ENCODE results near the gene TACO1. TPM values are rescaled to one million over a fixed set of nuclear protein-coding genes. Genes with fewer than 3 reads are reported as not detected.

TACO1 gene
- total and polyA plus RNA-seq, 2 of the 8 experiments (the other 6 are each of a cell fraction or from before 2014, with no cell fraction given): 19.1 to 23.6 TPM

DNA sequence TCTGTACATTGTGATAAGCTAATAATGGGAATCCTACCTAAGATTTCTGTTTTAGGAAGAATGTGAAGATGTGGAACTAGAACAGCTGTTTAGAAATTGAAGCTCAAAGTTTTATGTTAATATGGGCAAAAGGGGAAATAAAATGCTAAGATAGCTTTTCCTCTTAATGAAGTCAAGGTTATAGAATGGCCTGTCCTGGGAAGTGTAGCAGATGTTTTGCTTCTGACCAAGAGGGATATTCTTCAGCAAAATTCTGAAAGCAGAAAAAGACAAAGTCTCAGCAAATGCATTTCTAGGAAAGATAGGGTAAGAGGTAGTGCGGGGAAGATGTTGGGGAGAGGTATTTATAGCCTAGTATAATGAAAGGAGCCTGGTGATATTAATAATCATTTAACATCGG lies 34.6 kb downstream of the TACO1 start (continued):
- TF ChIP-seq PHF8 (conservative IDR thresholded peaks at IDR 0.05; ENCODE audit: low read depth, low read length) (no peak), CBX5 (IDR thresholded peaks at IDR 0.05; ENCODE audit: low read depth, low read length) (no peak), TEAD4 (IDR thresholded peaks at IDR 0.05; ENCODE audit: low read depth, low read length) (no peak), JUND (IDR thresholded peaks at IDR 0.05; ENCODE audit: low read length) (no peak), SIRT6 (IDR thresholded peaks at IDR 0.05; ENCODE audit: low read length) (no peak), JUN (IDR thresholded peaks at IDR 0.05; ENCODE audit: low read depth, low read length) (no peak), GTF2F1 (IDR thresholded peaks at IDR 0.05; ENCODE audit: borderline replicate concordance, low read depth, low read length) (no peak), SIN3A (conservative IDR thresholded peaks at IDR 0.05 in 1 of 2, IDR thresholded peaks at IDR 0.05 in 1 of 2; ENCODE audit: low read depth in 1 of 2, low read length in 2 of 2) (no peak), SUZ12 (IDR thresholded peaks at IDR 0.05; ENCODE audit: low read length) (no peak)
